SU-DHL-6 (cell line): ENCODE data around the gene SYT8.
A peak's percentile ranks its signal among the peaks of the same experiment; 100 is the strongest.

Experiments used
- H2AFZ ChIP-seq: fragments of 200-600 bp; sonication (generic); 2 replicates; pipeline ENCODE4 v1.6.1; 2014; ENCODE audit warnings: low read depth, mild to moderate bottlenecking, moderate library complexity, mixed read lengths, antibody characterized with exemption, low read length; ENCODE audit not compliant: severe bottlenecking
- H3F3A ChIP-seq: fragments of 200-600 bp; shearing (Covaris generic); 2 replicates; pipeline ENCODE4 v1.6.0; 2016; ENCODE audit warnings: antibody characterized with exemption, mild to moderate bottlenecking; ENCODE audit not compliant: insufficient read depth
- H3K27ac ChIP-seq: fragments of 200-600 bp; sonication (generic); 2 replicates; pipeline ENCODE4 v1.5.1; 2016; ENCODE audit warnings: low read depth, mild to moderate bottlenecking, low read length, moderate library complexity, mixed read lengths
- H3K27me3 ChIP-seq: fragments of 200-600 bp; sonication (generic), shearing (Covaris generic); 2 replicates; pipeline ENCODE4 v1.6.0; 2014; ENCODE audit warnings: mild to moderate bottlenecking, low read length
- H3K36me3 ChIP-seq: fragments of 200-600 bp; sonication (generic); 2 replicates; pipeline ENCODE4 v1.6.1; 2014; ENCODE audit warnings: mild to moderate bottlenecking, low read length, mixed read lengths
- H3K4me2 ChIP-seq: fragments of 300-600, 200-600 bp; shearing (Covaris generic), sonication (generic); 2 replicates; pipeline ENCODE4 v1.6.0; 2014; ENCODE audit warnings: low read length, low read depth, mild to moderate bottlenecking; ENCODE audit not compliant: poor library complexity, severe bottlenecking
- H3K4me3 ChIP-seq: fragments of 200-600 bp; sonication (generic); 2 replicates; pipeline ENCODE4 v1.5.1; 2014; ENCODE audit warnings: antibody characterized with exemption, low read length, mild to moderate bottlenecking, mixed read lengths; ENCODE audit not compliant: insufficient read depth, poor library complexity, severe bottlenecking
- H3K79me2 ChIP-seq: fragments of 200-600 bp; sonication (generic); 2 replicates; pipeline ENCODE4 v1.6.1; 2014; ENCODE audit warnings: mild to moderate bottlenecking, low read length, moderate library complexity; ENCODE audit not compliant: insufficient read depth
- H3K9ac ChIP-seq: fragments of 200-600 bp; sonication (generic); 2 replicates; pipeline ENCODE4 v1.7.0; 2014; ENCODE audit warnings: mild to moderate bottlenecking, low read length
- H3K9me2 ChIP-seq: fragments of 200-600 bp; sonication (generic); replicated peaks from 2 replicates; pipeline ENCODE4 v1.6.1; 2014; ENCODE audit warnings: low read length; ENCODE audit not compliant: insufficient read depth
- H3K9me3 ChIP-seq: fragments of 200-600 bp; sonication (generic); 2 replicates; pipeline ENCODE4 v1.6.1; 2014; ENCODE audit warnings: low read length, mixed read lengths; ENCODE audit not compliant: insufficient read depth
- H4K20me1 ChIP-seq: fragments of 200-600 bp; sonication (generic); 2 replicates; pipeline ENCODE4 v1.6.1; 2014; ENCODE audit warnings: low read depth, mild to moderate bottlenecking, antibody characterized with exemption, low read length, moderate library complexity, mixed read lengths
- EZH2phosphoT487 ChIP-seq: fragments of 200-600 bp; sonication (generic), shearing (Covaris generic); conservative IDR thresholded peaks from 2 replicates; pipeline ENCODE4 v1.6.1; 2018; ENCODE audit warnings: mild to moderate bottlenecking, antibody characterized with exemption, low read length, moderate library complexity, mixed read lengths
- TF ChIP-seq, protein P1 (sequence below): fragments of 200-600 bp; sonication (generic); IDR thresholded peaks from one replicate; pipeline ENCODE4 v1.5.1; 2017; ENCODE audit warnings: antibody characterized with exemption, mild to moderate bottlenecking, low read length, moderate library complexity; ENCODE audit not compliant: insufficient read depth, poor library complexity, severe bottlenecking

SYT8 gene

DNA sequence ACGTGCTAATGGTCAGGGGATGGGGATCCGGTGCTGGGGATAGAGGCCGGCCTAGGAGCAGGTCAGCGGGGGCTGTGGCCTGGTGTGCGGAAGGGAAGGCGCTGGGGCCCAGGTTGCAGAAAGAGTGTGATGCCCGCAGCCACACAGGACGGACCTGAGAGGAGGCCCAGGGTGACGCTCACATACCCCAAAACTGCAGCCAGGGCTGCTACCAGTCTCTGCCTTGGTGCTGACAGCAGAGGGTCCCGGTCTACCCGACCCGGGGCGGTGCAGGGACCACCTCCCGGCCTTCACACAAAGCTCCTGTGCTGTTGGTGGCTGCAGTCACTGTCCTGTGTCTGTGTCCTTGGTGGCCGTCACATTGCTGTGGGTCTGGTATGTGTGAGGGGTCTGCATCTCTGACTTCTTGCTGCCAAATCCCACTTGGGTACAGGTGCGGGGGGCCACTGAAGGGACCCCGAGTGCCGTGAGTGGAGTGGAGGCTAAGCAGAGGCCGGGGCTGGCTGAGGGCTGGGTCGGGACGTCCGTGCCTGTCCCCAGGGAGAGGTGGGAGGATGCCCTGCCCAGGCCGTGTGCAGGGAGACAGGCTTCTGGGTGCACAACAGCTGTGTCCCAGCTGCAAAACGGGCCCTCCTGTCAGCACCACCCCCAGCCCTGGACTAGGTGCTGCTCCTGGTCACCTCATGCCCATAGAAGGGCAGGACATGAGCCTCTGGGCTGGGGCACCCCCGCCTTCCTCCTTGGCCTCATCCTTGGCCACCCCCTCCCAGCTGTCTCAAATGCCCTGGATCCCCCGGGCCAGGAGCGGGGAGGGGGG is 19.6 kb downstream of the SYT8 start:
- no peak overlapping the region for H2AFZ ChIP-seq
- H3K79me2 ChIP-seq = peaks cover 34% of the 10 kb centered on the region
- peak overlapping the region; percentile 66 for H3K4me3 ChIP-seq
- no peaks in the 10 kb centered on the region for H3K9me2 ChIP-seq
- no peaks in the 10 kb centered on the region for H3K27me3 ChIP-seq
- peaks cover 10% of the 10 kb centered on the region; the same call in 1 of the 2 replicates for H4K20me1 ChIP-seq
- TF ChIP-seq EZH2phosphoT487 = no peak
- TF ChIP-seq, protein P1, sequence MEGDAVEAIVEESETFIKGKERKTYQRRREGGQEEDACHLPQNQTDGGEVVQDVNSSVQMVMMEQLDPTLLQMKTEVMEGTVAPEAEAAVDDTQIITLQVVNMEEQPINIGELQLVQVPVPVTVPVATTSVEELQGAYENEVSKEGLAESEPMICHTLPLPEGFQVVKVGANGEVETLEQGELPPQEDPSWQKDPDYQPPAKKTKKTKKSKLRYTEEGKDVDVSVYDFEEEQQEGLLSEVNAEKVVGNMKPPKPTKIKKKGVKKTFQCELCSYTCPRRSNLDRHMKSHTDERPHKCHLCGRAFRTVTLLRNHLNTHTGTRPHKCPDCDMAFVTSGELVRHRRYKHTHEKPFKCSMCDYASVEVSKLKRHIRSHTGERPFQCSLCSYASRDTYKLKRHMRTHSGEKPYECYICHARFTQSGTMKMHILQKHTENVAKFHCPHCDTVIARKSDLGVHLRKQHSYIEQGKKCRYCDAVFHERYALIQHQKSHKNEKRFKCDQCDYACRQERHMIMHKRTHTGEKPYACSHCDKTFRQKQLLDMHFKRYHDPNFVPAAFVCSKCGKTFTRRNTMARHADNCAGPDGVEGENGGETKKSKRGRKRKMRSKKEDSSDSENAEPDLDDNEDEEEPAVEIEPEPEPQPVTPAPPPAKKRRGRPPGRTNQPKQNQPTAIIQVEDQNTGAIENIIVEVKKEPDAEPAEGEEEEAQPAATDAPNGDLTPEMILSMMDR = no peak
- H3K27ac ChIP-seq = peak overlapping the region; percentile 98
- H3F3A ChIP-seq = peaks cover 22% of the 10 kb centered on the region
- H3K9ac ChIP-seq = peak overlapping the region; percentile 69
- H3K4me2 ChIP-seq = peak overlapping the region; percentile 74
- no peaks in the 10 kb centered on the region for H3K36me3 ChIP-seq
- H3K9me3 ChIP-seq = no peaks in the 10 kb centered on the region

DNA sequence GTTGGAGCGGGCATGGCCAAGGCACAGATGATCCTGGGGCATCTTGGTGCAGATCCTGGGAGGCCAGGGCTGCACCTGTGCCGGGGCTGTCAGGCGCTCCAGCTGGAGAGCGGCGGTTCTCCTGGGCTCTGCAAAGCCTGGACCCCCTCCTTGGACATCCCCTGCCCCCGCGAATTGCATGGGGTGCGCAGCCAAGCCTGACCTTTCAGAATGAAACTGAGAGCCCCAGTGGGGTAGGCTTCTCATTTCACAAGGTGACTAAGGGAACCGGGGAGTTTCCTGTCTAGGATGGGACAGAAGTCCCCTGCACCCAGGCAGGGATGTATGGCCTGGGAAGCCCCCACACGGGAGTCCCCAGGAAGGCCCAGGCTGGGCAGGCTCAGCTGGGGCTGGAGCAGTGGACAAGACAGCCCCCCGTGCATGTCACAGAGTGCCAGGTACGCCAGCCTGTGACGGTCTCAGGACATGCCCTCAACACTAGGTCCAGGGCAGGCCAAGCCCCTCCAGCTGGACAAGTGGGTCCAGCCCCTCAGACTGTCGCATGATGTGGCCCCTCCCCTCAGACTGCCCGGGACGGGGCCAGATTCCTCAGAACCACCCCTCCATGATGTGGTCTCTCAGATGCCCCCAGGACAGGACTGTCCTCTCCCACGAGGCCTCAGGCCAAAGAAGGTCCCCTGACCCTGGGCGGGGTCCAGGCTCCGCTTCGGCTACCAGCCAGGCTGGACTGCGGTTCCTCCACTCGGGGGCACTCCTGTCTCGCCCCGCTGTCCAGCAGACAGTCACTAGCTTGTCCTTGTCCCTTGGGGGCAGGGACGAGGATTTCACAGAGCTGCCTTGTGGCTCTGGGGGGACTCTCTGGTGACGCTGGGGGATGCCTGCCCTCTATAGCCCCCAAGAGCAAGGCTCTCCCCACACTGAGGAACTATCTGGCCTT is 20.4 kb downstream of the SYT8 start:
- Histone ChIP-seq H3K27me3 (no peaks in the 10 kb centered on the region), H2AFZ (no peak overlapping the region), H3F3A (peaks cover 22% of the 10 kb centered on the region), H4K20me1 (peaks cover 15% of the 10 kb centered on the region; the same call in 1 of the 2 replicates), H3K27ac (no peak overlapping the region), H3K36me3 (no peaks in the 10 kb centered on the region), H3K79me2 (peaks cover 37% of the 10 kb centered on the region), H3K9me3 (no peaks in the 10 kb centered on the region), H3K4me2 (peak overlapping the region; percentile 74), H3K9me2 (no peaks in the 10 kb centered on the region), H3K9ac (peak overlapping the region; percentile 69; the same call in 1 of the 2 replicates), H3K4me3 (peak overlapping the region; percentile 66)
- TF ChIP-seq, protein P1 = no peak
- no peak for TF ChIP-seq EZH2phosphoT487

DNA sequence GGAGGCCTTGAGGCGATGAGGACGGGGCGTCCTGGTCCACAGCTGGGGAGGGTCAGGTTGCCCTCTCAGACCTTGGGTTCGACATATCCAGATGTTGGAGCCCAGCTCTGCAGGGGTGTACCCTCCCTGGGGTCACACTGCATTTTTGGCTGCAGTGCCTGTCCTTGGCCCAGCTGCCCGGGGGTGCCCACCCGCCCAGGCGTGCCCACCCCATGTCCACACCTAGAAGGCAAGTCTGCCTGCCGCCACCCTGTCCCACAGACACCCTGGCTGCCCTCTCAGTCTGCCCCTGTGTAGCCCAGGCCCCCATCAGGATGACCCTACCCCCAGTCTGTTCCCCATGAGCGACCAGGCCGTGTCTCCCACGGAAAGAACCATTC is 21.1 kb downstream of the SYT8 start:
- Histone ChIP-seq H3K9ac (no peak overlapping the region), H3K27ac (no peak overlapping the region), H2AFZ (no peak overlapping the region), H3K79me2 (peaks cover 37% of the 10 kb centered on the region), H3K27me3 (no peaks in the 10 kb centered on the region), H3K9me2 (no peaks in the 10 kb centered on the region), H3K9me3 (no peaks in the 10 kb centered on the region), H3K4me2 (no peak overlapping the region), H4K20me1 (peaks cover 15% of the 10 kb centered on the region; the same call in 1 of the 2 replicates), H3K36me3 (no peaks in the 10 kb centered on the region), H3K4me3 (no peak overlapping the region), H3F3A (peaks cover 17% of the 10 kb centered on the region)
- TF ChIP-seq, protein P1 = no peak
- no peak for TF ChIP-seq EZH2phosphoT487
